GM19372 (cell line): ENCODE results near the gene MYL5.
"Not testable (repeated sequence)": the region's sequence is repeated elsewhere in the genome, so short reads cannot be mapped to it uniquely, and the experiment has no call there.

ENCODE experiments used
- ATAC-seq: cut with Tn5 transposase; IDR thresholded peaks from one replicate; pipeline ENCODE4 v1.9.1; 2021; ENCODE audit warnings: mild to moderate bottlenecking, low read depth, moderate library complexity; ENCODE audit not compliant: unreplicated experiment

MYL5 gene

DNA sequence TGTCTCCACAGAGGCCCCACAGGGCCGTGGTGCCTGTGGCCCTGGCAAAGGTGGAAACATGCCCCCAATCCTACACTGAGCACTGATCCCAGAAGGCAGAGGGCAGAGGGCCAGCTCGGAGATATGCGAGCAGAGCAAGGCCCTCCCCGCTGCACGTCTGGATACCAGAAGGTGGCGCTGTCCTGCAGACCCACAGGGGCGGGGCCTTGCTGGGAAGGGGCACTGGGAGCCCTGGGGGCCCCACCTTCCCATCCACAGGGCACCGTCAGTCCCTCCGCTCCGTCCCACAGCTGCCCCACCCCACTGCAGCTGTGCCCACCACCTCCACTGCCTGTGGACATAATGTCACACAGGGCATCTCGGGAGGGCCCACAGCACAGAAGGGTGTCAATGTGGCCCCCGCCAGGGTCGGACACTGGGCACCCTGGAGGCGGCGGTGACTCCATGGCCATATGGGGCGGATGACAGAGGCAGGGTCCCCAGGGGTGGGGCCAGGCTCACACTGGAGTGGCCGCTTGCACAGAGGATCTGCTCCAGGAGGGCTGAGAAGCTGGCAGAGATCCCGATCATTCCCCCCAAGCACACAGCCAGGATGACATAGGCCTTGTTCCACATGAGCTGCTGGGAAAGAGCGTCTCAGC lies 9.8 kb downstream of the MYL5 start:
- no peak for ATAC-seq

DNA sequence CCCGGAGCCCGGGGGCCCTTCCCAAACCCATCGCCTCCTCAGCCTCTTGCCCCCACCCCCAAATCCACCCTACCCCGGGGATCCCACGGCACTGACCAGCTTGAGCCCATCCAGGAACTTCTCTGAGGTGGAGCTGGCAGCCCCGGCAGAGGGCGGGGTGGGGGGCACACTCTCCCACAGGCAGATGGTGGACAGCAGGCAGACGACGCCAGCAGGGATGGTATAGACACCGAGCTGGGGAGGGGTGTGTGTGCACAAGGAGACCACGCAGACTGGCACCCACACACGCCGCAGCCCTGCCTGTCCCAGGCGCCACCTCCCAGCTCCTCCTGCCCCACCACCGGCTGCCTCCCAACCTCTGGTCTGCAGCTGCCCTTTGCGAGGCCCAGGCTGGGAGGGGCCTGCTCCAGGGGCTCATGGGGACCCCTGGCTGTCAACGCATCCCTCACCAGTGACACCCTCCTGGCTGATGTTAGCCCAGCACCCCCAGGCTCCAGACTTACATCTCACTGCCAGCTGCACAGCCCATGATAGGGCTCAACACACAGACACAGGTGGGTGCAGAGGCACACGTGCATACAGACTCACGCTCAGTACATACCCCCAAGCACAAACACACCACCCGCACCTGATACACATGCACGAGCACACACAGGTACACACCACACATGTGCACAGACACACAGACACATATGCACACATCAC lies 10.4 kb downstream of the MYL5 start:
- ATAC-seq, result no peak

DNA sequence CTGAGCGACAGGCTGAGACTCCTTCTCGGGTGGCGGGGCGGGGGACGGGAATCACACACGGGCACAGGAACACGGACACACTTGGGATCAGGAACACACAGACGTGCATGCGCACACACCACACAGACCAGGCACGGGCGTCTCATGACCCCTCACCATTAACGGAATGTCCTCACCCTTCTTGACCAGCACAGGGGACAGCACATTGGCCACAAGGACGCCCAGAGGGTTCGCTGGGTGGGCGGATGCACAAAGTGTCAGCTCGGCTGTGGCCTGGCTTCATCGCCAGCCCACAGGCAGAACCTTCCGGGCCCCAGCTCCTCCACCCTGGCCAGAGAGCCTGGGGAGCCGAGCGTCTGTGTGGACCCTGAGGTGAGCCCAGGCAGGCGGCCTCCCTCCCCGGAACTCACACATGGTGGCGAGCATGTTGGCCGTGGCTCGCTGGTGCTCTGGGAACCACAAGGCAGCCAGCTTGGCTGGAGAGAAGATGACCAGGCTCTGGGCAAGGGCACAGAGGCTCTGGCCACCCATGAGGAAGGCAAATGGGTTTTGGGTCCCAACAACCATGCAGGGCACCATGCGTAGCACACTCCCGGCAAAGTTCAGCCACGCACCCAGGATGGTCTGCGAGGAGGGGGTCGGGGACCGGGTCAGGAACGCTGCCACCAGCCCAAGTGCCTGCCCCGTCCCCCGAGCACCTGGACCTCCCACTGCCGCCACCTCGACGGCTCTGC lies 11.5 kb downstream of the MYL5 start:
- ATAC-seq, result no peak

DNA sequence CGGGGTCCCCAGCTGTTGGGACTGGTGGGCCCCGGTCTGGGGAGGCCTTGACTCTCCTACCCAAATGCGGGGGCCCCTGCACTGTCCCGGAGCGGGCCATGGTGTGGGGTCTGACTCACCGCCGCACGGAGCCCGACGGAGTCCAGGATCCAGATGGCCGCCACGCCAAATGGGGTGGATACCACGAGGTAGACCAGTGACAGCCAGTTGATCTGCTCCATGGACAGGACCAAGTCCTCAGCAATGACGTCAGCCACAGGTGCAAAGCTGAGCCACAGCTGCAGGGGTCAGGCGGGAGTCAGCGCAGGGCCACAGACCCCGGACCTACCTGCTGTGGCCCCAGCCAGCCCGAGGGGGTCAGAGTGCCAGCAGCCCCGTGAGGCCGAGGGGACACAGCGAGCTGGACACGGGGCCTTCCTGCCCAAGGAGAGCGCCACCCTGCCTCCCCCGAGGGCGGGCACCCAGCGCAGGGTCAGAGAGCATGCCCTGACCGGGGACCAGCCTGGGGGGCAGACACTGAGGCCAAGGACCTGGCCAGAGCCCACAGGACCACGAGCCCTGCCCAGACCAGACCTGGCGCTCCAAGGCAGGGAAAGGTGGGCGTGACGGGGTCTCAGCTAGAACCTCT lies 12.2 kb downstream of the MYL5 start:
- no peak for ATAC-seq

DNA sequence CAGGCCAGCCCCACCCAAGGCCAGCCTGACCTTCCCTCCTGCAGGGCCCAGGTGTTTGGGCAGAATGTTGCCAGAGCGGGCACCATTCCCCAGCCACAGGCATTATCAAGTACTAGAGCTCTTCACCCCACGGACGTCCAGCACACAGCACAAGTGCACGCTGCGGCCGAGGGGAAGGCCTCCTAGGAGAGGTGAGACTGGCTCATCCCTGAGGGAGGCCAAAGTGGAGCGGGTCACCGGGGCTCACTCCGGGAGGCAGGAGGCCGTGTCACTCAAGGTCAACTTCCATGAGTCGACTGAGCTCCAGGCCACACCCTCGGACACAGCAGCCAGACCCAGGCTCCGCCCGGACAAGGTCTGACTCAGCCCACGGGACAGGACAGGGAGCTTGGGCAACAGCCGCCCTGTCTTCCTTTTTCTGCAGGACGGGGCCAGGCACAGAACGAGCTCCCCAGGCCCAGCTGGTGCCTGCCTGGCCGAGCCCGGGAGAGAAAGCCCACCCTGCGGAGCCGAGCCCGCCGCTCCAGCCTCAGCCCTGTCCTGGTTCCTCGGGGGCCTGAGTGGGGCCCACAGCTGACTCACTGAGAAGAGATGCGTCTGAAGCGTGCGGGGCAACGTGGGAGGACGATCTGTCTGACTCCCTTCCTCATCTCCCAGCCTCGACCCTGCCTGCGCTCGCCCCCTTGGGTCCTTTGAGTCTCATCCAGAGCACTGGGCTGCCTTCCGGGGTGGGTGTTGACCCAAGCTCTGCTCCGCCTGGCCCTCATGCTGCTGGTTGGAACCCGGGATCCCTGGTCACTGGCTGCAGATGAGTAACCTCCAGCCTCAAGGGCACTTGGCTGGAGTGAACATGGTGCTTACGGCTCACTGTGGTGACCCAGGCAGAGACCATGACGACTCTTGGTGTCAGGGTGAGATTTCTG lies 13.0 kb downstream of the MYL5 start:
- ATAC-seq, result no peak

DNA sequence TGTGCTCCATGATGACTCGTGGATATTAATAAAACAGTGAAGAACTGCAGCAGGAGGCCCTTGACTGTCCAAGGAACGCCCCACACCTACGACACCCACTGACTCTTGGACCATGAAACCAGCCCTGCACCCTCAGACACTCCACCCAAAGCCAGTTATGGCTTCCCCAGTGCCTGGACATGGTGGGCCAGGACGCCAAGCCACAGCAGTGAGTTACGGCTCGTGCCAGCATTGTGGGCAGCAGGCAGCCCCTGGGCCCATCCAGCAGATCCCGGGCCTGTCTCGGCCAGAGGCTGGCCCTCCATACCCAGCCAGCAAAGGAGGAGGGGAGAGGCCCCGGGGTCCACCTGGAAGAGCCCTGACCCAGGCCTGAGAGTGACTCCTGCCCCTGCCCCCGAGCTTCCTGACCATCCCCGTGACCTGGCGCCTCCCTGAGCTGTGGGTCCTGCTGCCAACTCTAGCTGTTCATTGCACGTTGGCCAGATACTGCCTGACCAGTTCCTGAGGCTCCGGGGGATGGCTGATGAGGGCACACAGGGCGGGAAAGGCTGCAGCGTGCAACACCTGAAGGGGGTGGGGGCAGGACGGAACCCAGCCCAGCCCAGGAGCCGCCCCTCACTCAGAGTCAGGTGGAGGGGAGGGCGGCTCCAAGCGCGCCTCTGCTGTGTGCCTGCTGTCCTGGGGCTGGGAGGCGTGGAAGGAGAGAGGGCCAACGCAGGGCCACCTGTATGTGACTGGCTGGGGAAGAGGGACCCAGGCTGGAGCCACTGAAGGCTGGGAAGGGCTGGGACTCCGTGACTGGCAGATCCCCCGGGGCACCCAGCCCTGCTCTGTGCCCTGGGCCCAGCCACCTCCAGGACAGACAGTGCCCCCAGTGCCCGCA lies 13.9 kb downstream of the MYL5 start:
- ATAC-seq, result no peak

DNA sequence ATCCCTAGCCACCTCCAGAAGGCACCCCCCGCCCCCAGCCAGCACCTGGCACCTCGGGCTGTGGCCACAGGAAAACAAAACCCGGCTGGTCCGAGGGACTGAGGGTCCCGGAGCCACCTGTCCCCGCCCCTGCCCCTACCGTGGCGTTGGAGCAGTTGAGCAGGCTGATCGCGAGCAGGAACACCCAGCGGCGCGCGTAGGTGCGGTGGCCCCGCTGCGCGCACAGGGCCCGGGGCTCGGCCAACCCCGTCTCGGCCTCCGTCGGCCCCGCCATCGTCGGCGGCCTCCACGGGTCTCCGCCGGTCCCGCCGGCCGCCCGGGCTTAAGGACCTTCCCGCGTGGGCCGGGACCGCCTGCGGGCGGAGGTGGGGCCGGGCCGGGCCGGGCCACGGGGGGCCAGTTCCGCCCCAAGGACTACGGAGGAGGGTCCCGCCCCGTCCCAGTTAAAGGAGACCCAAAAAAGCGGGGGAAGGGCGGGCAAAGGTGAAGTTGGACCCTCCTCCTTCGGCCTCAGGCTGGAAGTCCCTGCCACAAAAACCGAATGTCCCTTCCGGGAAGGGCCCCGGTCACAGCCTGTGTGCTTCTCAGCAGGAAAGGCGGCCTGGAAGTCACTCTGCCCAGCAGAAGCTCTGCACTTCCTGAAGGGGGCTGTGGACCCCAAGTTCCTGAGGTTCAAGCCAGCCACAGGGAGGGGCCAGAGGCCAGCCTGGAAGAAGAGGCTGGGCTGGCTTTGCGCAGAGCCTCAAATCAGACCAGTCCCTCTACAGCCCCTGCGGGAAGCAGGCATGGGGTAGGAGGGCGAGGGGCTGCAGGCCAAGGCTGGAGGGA lies 14.7 kb downstream of the MYL5 start, which contains the start of gene SLC49A3:
SLC49A3 (minus strand) TSS at position 298 of the 828 bp plus-strand sequence; CDS start at position 274, 24 bp downstream.
- no peak for ATAC-seq

DNA sequence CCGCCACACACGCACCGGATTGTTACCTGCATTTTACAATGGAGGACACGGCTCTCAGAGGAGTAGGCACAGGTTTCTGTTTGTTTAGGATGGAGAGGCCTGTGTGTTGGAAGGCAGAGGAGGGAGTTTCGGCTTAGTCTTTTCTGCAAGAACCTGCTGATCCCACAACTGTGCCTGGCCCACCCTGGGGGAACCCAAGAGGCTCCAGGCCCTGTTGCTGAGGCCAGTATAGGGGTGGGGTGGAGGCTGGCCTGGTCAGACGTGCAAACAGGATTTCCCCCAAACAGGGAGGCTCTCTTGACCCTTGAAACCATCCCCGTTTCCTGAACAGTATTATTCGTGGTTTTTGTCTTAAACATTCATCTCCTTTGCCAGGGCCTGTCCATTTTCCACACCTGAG lies 15.4 kb downstream of the MYL5 start:
- ATAC-seq, result no peak

DNA sequence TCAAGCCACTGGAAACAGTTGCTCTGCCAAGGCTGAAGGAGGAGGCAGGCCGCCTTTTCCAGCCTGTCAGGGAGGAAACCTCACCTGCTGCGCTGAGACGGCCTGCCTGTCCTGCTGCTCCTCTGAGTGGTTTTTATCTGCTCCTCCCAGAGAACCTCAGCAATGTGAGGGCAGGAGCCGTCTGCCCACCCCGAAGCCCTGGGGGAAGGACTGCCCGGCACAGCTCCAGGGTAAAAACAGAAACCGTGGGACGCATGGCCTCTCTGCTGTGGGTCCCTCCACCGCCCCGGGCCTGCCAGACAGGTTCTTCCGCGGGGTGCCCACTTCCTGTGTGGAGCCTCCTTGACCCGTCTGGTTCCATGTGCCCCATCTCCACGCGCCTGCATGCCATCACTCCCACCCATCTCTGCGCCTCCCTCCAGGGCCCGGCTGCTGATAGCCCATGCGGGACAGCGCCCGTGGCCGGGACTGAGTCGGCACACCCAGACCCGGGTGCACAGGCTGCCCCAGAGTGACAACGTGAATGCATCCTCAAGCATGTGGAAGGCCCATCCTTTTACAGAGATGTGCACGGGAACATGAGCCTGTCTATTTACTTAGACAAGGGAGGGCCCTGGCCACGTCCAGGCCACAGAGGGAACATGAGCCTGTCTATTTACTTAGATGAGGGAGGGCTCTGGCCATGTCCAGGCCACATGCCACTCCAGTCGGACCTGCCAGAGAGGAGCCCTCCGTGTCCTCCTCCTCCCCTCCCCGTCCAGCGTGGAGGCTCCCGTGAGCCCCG lies 18.6 kb downstream of the MYL5 start:
- ATAC-seq, result no peak

DNA sequence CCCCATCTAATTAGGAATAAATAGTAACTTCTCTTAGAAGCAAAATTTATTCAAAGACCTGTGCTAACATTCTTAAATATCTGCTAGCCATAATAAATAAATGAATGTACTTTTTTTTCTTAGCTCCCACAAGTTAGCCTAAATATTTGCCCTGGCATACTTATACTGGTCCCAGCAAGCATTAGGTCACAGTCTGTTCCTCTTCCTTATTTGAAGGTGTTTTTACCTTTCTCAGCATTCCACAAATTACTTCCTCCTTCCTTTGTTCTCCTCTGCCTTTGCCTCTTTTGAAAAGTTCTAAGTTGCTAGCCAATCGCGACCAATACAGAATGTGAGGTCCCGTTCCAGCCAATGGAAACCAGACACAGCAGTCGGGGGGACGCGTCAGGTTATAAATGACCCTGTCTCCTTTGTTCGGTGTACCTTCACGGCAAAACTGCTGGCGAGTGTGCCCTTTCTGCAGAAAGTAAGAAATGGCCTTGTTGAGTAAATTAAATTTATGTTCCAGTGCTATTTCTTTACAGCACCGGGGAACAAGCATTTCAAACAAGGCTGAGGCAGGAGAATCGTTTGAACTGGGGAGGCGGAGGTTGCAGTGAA lies 20.1 kb downstream of the MYL5 start:
- ATAC-seq, result not testable (repeated sequence)

DNA sequence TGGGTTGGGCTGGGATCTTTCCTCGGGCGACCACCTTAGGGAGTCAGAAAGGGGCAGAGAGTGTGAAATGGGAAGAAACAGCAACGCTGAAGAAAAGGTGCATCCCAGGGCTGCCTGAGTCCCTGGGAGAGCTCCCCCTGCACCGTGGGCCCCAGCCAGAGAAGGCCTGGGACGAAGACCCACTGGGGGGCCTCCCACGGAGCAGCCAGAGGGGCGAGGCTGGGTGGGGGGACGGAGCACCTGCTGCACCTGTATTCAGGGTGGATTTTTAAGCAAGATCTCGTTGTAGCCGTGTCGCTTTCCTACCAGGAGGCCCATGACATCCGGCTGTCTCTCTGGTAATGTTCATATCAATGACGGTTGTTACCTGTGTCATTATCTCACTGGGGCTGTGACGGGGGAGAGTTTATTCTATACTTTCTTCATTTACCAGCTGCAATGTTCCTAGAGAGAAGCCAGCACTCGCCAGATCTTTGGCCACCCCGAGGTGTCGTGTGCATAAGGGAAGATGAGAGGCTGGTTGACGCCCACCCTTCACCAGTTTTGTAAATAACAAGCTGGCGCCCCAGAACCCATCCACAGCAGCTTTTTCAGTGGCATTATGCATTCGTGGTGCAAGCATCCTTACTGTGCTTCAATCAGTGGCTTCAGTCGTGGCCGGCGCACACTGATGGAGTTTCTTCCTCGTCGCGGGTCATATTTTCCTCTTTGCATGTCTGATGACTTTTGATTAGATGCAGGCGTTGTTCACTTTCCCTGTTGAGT lies 25.7 kb downstream of the MYL5 start:
- ATAC-seq, result no peak

DNA sequence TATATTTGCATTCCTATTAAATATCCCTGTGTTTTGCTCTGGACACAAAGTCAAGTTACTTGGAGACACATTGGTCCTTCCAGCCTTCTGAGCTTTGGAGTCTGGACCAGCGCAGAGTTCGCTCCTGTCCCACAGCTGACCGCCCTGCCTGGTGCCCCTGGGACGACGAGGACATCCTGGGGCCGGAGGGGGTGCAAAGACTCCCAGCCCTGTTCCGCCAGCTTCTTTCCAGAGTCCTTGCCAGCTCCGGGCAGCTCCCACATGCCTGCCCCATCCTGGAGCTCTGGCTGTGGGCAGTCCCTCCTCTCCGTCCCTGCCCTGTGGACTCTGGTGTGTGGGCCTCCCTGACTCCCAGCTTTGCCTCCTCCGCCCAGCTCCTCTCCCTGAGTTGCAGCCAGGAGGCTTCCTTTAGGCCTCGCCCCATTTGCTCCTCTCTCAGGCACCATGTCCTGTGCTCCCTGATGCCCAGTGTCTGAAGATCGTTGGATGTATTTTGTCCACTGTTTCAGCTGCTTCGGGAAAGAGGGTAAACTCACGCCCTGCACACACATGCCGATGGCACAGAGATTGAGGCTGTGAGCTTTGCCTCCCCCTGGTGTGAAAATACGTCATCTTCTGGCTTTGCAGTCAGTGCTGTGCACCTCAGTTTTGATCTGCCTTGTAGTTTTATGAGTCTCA lies 26.4 kb downstream of the MYL5 start:
- no peak for ATAC-seq

DNA sequence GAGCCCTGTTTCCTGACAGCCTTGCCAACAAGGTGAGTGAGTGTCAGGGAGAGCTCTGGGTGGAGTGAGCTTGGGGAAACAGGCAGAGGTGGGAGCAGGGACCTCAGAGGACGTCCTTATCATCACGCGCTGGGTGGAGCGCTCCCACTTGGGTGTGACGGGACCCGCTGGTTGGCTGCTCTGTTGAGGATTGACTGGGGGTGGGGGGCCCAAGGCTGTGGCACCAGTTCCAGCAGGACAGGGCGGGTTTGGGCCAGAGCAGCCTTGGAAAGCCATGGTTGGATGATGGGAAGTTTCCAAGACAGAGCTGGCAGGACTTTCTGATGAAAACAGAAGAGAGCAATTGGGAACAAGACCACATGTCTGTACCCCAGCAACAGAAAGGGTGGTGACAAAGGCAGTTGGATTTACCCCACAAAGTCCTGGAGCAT lies 28.3 kb downstream of the MYL5 start:
- no peak for ATAC-seq

DNA sequence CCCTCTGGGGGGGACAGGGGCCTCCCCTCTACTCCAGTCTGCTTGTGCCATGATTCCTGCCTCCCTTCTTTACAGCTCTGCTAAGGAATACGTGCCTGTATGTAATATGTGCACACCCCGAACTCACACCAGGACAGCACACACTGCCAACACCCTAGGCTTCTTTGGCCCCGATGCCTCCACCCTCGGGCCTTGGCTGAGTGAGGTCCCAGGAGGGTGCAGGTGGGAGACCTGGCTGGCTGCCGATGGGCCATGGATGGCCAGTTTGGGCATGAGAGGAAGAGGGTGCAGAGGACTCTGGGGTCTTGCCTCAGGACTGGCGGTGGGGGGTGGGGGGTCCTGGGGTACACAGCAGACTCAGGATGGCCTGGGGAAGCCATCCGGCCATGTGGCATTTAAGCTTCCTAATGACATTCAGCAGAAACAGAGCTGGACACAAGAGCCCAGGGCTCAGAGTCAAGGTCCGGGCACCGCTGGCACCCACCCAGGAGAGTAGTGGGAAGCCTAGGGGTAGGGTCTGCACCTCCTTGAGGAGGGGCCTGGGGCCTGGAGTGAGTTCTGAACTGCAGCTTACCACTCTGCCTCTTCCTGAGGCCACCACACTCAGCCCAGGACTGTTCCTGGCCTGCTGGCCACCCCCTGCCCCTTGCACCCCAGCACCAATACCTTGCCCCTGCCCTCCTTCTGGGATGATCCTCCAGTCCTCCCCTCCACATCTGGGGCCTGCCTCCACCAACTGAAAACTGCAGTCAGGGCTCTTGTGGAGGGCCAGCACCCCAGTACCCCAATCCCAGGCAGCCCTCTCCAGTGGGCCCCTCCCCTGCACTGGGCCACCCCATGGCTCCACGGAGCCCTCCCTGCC lies 29.2 kb downstream of the MYL5 start:
- ATAC-seq, result no peak
